GM12864 (cell line): ENCODE measurements around the gene TRAF3IP3.

Experiments
- DNase-seq: peaks from one replicate; pipeline ENCODE4 v3.0.0-alpha.2; 2011; ENCODE audit warnings: low read depth
- H3K4me3 ChIP-seq: 2 replicates; pipeline ENCODE4 v1.5.1; 2011; ENCODE audit warnings: mild to moderate bottlenecking, low read depth, low read length, control low read depth
- CTCF ChIP-seq: IDR thresholded peaks from 2 replicates; pipeline ENCODE4 v1.5.1; 2011; ENCODE audit warnings: low read depth, mild to moderate bottlenecking, moderate library complexity, low read length, control low read depth, inconsistent platforms; ENCODE audit errors: missing control alignments

TRAF3IP3 gene

GRCh38 chr1:209714338-209714737 lies 41.5 kb upstream of the TRAF3IP3 start:
- no peak overlapping the region for H3K4me3 ChIP-seq
- DNase-seq: no peak
- no peak for TF ChIP-seq CTCF

- no peak for DNase-seq
- H3K4me3 ChIP-seq: no peak overlapping the region
- no peak for TF ChIP-seq CTCF
Measured at GRCh38 chr1:209715314-209715713, 40.5 kb upstream of the TRAF3IP3 start.

GRCh38 chr1:209717818-209718217 lies 38.0 kb upstream of the TRAF3IP3 start:
- DNase-seq: no peak
- H3K4me3 ChIP-seq: no peak overlapping the region
- TF ChIP-seq CTCF: no peak

- no peak overlapping the region for H3K4me3 ChIP-seq
- no peak for TF ChIP-seq CTCF
- DNase-seq: no peak
Measured at GRCh38 chr1:209720326-209720725, 35.5 kb upstream of the TRAF3IP3 start.

GRCh38 chr1:209720826-209721225 lies 35.0 kb upstream of the TRAF3IP3 start:
- DNase-seq: no peak
- H3K4me3 ChIP-seq: no peak overlapping the region
- no peak for TF ChIP-seq CTCF

- TF ChIP-seq CTCF: no peak
- H3K4me3 ChIP-seq: no peak overlapping the region
- no peak for DNase-seq
Measured at GRCh38 chr1:209721323-209721722, 34.5 kb upstream of the TRAF3IP3 start.

- no peak for DNase-seq
- TF ChIP-seq CTCF: no peak
- H3K4me3 ChIP-seq: no peak overlapping the region
Measured at GRCh38 chr1:209723265-209723664, 32.6 kb upstream of the TRAF3IP3 start.
